ENCODE measurements around the gene LRRC8E.

LRRC8E gene

DNA sequence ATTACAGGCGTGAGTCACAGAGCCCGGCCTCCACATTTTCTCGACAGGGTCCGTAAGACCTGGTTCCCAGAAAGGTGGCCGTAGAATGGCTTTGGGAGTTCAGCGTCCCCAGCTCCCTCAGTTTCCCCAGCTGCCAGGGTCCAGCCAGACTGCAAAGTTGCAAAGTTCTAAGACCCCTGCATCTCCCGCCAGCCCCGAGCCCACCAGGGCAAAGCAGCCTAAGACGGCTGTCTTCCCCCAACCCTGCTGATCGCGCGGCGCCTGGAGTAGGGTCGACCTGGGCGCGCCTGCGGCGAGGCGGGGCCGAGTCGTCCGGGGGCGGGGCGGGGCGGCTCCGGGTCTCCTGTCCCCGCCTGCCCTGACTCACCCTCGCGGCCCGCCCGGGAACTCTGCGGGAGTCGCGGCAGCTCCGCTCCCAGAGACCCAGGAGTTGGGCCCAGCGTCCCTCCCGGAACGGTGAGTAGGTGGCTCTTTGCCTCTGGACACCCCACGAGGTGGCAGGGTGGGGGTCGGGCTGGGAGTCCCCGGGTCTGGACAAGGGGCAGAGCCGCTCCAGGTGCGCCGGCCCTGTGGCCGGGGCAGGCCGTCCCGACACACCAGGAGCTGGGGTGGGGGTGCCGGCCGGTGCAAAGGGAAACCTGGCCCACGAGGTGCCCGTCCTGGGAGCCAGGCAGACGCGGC is at the start of gene LRRC8E:
Gene LRRC8E, plus strand, starts transcription at position 366 of the 681 bp plus-strand sequence. CDS start 7,094 bp downstream, outside the sequence.
- peak in 1 of 2 experiments; percentile 29 for DNase-seq (ENCODE audit: low read depth in 2 of 2)

DNA sequence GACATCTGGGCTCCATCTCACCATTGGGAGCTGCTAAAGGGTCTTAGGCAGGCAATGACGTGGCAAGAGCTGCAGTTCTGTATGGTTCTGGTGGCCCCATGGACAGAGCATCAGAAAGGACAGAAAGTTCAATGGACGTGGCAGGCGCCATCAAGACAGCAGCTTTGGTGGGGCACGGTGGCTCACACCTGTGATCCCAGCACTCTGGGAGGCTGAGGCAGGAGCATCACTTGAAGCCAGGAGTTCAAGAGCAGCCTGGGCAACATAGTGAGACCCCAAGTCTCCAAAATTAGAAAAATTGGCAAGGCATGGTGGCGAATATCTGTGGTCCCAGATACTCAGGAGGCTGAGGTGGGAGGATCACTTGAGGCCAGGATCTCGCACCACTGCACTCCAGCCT is 48.8 kb upstream of the LRRC8E start:
- DNase-seq (ENCODE audit: low read depth in 2 of 2): no peak

DNA sequence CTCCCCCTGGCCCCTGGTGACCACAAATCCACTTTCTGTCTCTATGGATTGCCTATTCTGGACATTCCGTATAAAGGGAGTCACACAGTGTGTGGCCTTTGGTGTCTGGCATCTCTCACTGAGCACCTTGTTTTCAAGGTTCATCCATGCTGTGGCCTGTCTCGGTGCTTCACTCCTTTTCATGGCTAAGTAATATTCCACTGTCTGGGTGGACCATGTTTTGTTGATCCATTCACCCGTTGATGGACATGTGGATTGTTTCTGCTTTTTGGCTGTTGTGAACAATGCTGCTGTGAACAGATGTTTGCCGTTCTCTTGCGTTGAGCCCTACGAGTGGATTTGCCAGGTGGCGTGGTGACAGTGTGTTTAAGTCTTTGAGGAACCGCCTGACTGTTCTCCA is 47.7 kb upstream of the LRRC8E start:
- no peak for DNase-seq (ENCODE audit: low read depth in 2 of 2)

DNA sequence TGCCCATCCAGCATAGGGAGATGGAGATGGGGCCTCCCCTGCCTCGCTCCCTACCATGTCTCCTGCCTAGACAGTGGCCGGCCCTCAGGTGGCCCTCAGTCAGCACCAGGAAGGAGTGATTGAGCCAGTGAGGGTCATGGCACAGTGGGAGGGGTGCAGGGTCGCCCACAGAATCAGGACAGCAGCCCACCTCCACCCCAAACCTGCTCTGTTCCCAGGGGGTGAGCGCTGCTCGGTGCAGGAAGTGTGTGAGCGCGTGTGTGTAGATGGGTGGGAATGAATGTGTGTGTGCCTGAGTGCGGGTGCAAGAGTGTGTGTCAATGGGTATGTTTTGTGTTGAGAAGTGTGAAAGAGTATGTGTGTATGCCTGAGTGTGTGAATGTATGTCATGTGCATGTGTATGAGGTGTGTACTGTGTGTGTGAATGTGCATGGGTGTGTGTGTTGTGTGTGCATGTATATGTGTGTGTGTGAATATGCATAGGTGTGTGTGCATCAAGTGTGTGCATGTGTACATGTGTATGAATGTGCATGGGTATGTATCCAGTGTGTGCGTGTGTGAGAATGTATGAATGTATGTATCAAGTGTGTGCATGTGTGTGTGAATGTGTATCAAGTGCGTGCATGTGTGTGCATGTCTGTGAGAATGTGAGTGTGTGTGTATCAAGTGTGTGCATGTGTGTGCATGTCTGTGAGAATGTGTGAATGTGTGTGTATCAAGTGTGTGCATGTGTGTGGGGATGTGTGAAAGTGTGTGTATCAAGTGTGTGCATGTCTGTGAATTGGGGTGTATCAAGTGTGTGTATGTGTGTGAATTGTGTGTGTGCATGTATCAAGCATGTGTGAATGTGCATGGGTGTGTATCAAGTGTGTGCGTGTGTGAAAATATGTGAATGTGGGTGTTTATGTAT is 46.3 kb upstream of the LRRC8E start:
- DNase-seq (ENCODE audit: low read depth in 2 of 2): no peak

DNA sequence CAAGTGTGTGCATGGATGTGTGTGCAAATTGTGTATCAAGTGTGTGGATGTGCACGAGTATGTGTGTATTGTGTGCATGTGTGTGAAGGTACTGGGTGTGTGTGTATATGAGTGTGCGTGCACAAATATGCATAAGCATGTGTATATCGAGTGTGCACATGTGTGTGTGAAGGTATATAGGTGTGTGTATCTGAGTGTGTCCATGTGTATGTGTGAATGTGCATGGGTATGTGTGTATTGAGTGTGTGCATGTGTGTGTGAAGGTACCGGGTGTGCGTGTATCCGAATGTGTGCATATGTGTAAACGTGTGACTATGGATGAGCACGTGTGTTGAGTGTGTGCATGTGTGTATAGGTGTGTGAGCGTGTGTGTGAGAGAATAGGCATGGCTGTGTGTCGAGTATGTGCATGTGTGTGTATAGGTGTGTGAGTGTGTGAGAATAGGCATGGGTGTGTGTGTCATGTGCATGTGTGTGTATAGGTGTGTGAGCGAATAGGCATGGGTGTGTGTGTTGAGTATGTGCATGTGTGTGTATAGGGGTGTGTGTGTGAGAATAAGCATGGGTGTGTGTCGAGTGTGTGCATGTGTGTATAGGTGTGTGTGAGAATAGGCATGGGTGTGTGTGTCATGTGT is 45.5 kb upstream of the LRRC8E start:
- DNase-seq (ENCODE audit: low read depth in 2 of 2): no peak

DNA sequence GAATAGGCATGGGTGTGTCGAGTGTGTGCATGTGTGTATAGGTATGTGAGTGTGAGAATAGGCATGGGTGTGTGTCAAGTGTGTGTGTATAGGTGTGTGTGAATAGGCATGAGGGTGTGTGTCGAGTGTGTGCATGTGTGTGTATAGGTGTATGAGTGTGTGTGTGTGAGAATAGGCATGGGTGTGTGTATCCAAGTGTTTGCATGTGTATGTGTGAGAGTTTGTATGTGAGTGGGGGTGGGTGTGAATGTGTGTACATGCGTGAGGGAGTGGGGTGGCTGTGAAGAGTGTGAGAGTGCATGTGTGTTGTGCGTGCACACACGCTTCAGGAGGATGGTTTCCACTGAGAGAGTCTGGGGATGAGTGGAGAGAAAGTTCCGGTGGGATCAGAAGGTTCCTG is 44.8 kb upstream of the LRRC8E start:
- no peak for DNase-seq (ENCODE audit: low read depth in 2 of 2)

DNA sequence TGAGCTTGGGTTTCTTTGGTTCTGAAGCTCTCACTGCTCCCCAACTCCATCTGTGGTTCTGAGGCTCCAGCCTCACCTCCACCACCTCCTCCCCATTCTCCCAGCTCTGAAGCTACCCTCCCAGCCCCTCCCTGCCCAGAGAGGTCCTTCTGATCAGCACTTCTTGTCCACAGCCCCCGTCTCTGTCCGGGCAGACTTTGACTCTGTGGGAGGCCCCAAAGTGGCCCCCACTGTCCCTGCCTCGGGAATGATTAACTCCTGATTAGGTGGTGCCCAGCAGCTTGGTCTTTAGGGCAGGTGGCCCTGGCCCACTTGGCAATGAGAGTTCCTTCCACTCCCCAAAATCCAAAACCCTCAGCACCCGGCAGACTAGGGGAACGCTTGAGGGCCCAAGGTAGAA is 43.9 kb upstream of the LRRC8E start:
- DNase-seq (ENCODE audit: low read depth in 2 of 2): no peak

DNA sequence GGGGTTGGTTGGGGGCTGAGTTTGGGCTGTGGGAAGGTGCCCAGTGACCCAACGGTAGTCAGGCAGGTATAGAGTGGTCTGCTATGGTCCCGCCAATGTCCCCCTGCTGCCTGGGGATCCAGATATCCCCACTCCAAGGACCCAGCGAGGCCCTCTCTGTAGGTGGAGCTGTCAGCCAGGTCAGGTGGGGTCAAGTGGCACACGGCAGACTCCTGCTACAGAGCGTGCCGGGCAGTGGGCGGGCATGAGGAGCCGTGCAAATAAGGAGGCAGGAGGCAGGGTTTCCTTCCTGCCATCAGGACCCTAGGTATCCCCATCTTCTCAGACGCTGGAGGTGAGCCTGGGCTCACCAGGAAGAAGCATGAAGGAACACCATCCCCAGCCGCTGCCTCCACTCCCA is 43.4 kb upstream of the LRRC8E start:
- DNase-seq (ENCODE audit: low read depth in 2 of 2): no peak

DNA sequence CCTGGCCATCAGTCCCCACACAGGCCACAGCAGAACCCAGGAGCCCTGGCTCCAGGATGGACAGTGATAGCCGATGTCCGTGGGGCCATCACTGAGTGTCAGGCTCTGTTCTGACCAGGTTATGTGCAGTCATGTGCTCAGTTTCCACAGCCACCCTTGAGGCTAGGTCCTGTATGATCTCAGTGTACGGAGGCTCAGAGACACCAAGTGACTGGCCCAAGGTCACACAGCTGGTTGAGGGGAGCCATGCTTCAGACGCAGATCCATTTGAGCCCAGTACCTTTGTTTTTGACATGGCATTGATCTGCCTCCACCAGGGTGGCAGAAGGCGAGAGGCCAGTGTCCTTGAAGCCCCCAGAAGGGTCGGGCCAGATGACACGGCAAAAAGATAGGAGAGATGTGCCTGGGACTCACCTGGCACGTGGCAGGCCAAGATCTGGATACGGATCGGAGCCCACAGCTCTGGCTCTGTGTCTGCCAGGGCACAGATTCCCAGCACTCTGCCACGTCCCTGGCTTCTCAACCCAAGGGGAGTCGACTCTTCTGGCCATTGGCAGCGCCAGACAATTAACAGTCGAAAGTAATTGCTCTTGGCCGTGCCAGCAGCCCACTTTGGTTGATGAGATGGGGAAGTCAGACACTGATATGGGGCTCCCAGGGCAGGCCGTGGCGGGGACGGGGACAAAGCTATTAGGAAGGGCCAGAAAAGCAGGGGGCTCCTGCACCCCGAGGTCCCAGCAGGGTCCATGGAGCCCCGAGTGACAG is 42.7 kb upstream of the LRRC8E start:
- DNase-seq (ENCODE audit: low read depth in 2 of 2): no peak

DNA sequence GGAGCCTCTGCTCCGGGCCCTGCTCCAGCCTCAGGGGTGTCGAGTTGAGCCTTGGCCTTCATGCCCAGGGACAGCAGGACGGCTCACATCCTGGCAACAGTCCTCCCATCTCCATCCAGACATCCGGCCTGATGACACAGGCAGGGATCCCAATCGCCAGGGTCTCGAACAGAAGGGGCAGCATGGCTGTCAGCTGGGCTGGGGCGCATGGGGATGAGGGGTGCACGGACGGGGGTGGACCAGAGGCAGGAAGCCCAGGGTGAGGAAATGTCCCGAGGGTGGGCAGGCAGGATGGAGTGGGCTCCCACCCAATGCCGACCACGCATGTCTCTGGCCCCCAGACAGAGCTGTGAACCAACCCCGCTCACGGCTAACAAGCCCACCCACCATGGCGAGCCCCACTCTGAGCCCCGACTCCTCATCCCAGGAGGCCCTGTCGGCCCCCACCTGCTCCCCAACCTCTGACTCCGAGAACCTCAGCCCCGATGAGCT is 42.1 kb upstream of the LRRC8E start:
- DNase-seq (ENCODE audit: low read depth in 2 of 2): no peak

DNA sequence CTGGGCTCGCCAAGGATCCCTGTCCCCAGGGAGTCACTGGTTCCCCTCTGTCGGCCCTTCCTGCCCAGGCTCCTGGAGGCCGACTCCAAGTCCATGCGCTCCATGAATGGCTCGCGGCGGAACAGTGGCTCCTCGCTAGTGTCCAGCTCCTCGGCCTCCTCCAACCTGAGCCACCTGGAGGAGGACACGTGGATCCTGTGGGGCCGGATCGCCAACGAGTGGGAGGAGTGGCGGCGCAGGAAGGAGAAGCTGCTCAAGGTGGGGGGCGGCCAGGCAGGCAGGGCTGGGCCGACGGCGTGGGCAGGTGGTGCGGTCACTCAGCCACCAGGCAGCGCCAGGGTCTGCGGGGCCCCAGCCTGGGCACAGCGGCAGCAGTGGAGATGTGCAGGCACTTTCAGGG is 40.6 kb upstream of the LRRC8E start:
- DNase-seq (ENCODE audit: low read depth in 2 of 2): no peak

DNA sequence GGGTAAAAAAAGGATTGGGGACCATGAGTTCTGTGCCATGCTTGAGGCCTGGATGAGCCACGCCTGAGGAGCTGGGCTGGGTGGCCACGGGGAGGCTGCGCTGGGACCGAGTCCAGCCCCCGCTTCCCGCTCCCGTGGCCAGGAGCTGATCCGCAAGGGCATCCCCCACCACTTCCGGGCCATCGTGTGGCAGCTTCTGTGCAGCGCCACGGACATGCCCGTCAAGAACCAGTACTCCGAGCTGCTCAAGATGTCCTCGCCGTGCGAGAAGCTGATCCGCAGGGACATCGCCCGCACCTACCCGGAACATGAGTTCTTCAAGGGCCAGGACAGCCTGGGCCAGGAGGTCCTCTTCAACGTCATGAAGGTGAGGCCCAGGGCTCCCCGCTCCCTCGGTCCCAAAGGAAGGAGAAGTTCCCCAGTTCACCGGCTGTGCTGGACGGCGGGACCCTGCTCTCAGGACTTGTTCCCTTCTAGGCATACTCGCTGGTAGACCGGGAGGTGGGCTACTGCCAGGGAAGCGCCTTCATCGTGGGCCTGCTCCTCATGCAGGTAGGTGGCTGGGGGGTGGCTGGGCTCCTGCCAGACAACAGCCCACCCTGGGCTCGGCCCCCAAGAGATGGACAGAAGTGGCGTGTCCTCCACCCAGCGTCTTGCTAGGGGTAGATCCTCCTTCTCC is 39.4 kb upstream of the LRRC8E start:
- no peak for DNase-seq (ENCODE audit: low read depth in 2 of 2)

DNA sequence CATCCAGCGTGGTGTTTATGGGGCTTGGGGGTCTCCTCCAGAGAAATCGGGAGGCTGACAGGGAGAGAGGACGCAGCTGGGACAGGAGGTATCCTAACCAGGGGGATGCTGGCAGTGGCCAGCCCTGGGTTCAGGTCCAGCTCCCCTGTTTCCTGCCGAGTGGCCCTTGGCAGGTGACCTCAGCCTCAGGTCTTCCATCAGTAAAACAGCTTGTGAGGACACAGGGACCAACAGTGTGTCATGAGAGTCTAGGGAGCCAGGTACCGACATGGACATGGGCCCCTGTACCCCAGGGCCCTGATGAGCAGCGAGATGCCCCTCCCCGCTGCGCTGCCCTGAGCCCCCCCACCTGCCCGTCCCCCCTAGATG is 38.7 kb upstream of the LRRC8E start:
- no peak for DNase-seq (ENCODE audit: low read depth in 2 of 2)

DNA sequence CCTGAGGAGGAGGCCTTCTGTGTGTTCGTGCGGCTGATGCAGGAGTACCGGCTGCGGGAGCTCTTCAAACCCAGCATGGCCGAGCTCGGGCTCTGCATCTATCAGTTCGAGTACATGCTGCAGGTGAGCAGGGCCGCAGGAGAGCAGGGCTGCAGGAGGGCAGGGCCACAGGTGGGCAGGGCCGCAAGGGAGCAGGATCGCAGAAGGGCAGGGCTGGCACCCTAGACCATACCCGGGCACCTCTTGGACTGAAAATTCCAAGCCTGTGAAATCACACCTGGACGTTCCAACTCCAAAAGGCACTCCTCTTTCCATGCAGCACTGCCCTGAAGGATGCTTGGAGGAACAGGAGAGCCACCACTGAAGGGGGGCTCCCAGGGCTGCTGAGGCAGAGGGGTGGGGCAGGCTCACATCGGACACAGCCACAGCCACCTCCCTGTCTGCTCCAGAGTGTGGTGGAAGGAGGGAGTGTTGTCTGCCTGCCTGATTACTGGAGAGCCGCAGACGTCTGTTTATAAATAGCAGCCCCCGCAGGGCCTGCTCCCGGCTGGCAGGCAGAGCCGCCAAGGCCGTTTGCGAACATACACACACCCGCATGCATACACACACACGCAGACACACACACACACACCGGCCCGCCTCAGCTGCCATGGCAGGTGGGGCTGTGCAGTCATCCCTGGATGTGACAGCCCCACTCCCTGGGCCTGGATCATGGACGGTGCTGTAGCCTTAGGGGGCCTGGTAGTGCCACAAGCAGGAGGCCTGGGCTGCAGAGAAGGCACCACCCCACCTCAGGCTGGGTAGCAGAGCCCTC is 38.1 kb upstream of the LRRC8E start:
- DNase-seq (ENCODE audit: low read depth in 2 of 2): no peak

DNA sequence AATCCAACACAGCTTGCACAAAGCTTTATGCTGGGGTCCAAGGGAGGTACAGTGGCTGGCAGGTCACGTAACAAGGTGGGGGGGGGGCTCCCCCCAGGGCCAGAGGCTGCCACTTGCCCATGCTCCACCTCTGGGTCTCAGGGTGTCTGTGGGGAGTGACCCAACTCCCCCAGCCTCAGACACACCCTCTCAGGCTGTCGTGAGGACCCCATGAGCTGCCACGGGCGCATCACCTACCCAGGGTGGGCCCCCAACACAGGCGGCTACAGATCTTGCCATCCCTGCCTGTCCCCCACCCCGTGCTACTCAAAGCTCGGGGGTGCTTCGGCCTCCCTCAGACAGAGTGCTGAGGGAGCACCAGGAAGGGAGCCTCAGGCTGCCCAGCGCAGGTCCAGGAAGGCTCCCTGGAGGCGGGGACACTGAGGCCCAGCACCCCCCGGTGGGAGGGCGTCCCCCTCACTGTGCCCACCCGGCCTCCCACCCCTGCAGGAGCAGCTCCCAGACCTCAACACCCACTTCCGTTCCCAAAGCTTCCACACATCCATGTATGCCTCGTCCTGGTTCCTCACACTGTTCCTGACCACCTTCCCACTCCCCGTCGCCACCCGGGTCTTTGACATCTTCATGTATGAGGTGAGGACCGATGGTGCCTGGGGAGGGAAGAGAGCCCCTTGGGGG is 37.2 kb upstream of the LRRC8E start:
- no peak for DNase-seq (ENCODE audit: low read depth in 2 of 2)

DNA sequence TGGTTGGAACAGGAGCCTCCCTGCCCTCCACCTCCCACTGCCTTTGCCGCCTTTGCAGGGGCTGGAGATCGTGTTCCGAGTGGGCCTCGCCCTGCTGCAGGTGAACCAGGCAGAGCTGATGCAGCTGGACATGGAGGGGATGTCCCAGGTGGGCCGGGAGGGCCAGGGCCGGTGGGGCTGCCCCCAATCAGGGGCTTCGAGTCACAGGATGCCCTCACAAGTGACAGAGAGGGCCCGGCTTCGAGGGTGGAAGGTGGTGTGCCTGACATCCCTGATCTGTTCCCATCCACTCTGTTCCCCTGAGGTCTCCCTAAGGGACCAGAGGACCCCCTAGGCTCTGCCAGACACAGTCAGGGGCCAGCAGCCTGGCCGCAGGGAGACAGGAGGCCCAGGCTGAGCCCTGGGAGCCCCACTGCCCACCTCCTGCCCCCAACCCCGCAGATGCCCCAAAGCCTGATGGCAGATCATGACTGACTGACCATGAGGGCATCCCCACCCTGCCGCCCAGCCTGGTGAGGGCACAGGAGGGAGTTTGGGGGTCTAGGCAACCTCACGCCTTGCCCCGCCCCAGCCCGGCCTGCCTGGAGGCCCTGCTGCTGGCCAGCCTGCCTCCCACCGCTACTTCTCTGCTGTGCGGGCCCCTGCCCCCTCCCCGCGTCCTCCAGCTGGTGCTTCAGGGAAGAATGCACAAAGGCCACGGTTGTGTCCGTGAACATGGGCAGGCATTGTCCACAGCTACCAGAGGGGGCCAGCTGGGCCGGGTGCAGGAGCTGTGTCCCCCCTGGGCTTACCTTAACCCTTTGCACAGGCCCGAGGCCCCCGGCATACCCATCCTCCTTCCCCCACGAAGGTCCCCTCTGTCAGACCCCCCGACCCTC is 36.4 kb upstream of the LRRC8E start:
- DNase-seq (ENCODE audit: low read depth in 2 of 2): no peak

DNA sequence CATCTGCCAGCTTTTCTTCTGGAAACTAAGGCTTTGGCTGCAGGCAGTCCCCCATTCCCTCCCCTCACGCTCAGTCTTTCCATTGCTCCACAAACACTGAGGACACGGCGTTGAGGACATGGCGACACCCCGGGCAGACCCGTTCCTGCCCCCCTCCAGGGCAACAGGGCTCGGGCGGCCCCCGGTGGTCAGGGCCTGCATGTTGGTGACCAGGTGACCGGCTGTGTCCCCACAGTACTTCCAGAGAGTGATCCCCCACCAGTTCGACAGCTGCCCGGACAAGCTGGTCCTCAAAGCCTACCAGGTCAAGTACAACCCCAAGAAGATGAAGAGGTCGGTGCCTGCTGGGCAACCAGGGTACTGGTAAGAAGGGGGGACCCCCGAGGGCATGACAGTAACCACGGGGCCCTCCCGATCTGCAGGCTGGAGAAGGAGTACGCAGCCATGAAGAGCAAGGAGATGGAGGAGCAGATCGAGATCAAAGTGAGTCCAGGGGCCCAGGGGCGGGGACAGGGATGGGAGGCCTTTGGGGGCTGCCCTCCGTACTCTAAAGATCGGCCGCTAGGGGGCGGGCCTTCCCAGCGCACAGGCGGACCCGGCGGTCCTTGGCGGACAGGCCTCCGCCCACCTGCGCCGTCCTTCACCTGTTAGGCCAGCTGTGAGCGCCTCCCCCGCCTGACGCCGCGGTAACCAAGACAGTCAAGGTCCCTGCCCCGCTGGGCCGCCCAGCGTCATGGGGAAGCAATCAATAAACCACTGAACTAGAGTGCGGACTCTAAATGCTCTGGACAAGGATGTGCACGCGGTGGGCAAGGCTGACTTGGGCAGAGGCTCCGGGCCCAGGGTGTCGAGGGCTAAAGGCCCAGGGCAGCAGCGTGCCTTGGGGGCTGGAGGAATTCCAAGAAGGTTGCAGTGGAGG is 35.2 kb upstream of the LRRC8E start:
- no peak for DNase-seq (ENCODE audit: low read depth in 2 of 2)

DNA sequence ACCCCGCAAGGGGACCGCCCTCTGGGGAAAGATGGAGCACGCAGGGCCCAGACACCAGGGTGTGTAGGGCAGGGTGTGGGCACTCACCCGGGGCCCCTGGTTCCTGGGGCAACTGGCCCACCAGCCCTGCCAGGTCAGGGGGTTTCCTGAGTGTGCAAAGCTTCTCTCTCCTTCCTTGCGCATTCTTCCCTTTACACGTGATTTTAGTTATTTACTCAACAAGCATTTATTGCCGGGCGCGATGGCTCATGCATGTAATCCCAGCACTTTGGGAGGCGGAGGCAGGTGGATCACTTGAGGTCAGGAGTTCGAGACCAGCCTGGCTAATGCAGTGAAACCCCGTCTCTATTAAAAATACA is 34.6 kb upstream of the LRRC8E start:
- no peak for DNase-seq (ENCODE audit: low read depth in 2 of 2)
